GM12892 (cell line): ENCODE data around the gene ANKRD22.

Experiments
- POLR2A ChIP-seq: IDR thresholded peaks from 2 replicates; pipeline ENCODE4 v1.6.1; 2011; ENCODE audit warnings: low read depth, low read length, control low read depth
- POLR2AphosphoS5 ChIP-seq: IDR thresholded peaks from 2 replicates; pipeline ENCODE4 v1.6.1; 2011; ENCODE audit warnings: low read depth, low read length, control low read depth
- TAF1 ChIP-seq: IDR thresholded peaks from 2 replicates; pipeline ENCODE4 v1.6.1; 2011; ENCODE audit warnings: low read depth, mild to moderate bottlenecking, control low read depth, low read length, borderline replicate concordance

DNA sequence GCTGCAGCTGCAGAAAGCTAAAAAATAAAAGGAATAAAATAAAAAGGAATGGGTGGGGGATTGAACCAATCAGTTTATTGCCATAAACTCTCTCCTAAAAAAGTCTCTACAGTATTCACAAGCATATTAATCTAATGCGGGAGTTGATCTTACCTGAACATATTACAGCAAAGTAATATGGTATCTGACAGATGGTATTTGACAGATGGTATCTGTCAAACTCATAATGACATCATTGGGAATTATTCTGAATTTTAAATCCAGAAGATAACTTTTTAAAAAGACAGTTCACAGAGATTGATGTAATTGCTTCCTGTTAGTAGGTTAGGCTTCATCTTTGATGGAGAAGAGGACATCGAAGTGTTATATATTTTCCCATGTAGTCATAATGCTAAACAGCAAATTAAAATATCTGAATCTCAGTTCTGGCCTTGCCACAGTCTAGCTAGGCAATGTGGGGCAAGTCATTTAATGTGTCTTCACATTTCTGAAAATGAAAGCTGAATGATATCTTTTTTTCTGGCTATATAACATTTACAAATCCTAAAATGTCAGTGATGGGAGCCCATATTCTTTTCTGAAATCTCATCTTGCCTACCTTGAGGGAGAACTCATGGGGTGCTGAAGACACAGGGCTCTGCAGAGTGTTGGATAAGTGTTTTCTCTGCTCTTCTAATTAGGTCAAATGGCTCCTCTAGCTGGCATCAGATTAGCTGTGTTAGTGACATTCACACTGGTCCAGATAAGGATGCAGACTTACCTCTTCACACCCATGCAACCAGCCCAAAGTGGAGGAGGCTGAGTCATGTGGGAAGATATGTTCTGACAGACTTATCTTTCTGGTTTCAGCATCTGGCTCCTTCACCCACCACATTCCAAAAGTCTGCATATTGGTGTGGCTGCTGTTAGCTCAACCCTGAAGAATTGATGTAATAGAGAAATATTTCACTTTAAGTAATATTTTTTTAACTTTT, 51.2 kb downstream of the ANKRD22 start:
- no peak for TF ChIP-seq TAF1
- TF ChIP-seq POLR2A: no peak
- no peak for TF ChIP-seq POLR2AphosphoS5
